SK-N-SH (cell line): Measurements from ENCODE around the gene CHST12.
"Not testable (repeated sequence)": the region's sequence is repeated elsewhere in the genome, so short reads cannot be mapped to it uniquely, and the experiment has no call there.

Experiments
- EP300 ChIP-seq, 2 experiments: IDR thresholded peaks; 2 replicates each; pipeline versions ENCODE4 v1.4.0 to v1.6.1; 2012; ENCODE audit warnings: borderline replicate concordance in 1 of 2, low read depth in 1 of 2, low read length in 1 of 2
- MAX ChIP-seq: IDR thresholded peaks from 2 replicates; pipeline ENCODE4 v1.4.0; 2012; ENCODE audit warnings: low read depth
- PBX3 ChIP-seq: IDR thresholded peaks from 2 replicates; pipeline ENCODE4; 2012
- POLR2AphosphoS5 ChIP-seq: IDR thresholded peaks from 2 replicates; pipeline ENCODE4 v1.6.1; 2012; ENCODE audit warnings: low read depth, low read length
- RXRA ChIP-seq: IDR thresholded peaks from 2 replicates; pipeline ENCODE4 v1.4.0; 2012; ENCODE audit warnings: low read depth, mild to moderate bottlenecking, borderline replicate concordance
- TAF1 ChIP-seq: IDR thresholded peaks from 2 replicates; pipeline ENCODE4 v1.6.1; 2012; ENCODE audit warnings: low read depth, mild to moderate bottlenecking, low read length, moderate library complexity, borderline replicate concordance
- TCF12 ChIP-seq: IDR thresholded peaks from 2 replicates; pipeline ENCODE4 v1.4.0; 2012
- YY1 ChIP-seq: IDR thresholded peaks from 2 replicates; pipeline ENCODE4 v1.4.0; 2012; ENCODE audit warnings: low read depth, mild to moderate bottlenecking
- TF ChIP-seq, protein P1 (sequence below): fragments of 200-600 bp; sonication (generic); IDR thresholded peaks from 2 replicates; pipeline ENCODE4 v1.6.1; 2017; ENCODE audit warnings: antibody characterized with exemption, mild to moderate bottlenecking, moderate library complexity

- TF ChIP-seq, protein P1, sequence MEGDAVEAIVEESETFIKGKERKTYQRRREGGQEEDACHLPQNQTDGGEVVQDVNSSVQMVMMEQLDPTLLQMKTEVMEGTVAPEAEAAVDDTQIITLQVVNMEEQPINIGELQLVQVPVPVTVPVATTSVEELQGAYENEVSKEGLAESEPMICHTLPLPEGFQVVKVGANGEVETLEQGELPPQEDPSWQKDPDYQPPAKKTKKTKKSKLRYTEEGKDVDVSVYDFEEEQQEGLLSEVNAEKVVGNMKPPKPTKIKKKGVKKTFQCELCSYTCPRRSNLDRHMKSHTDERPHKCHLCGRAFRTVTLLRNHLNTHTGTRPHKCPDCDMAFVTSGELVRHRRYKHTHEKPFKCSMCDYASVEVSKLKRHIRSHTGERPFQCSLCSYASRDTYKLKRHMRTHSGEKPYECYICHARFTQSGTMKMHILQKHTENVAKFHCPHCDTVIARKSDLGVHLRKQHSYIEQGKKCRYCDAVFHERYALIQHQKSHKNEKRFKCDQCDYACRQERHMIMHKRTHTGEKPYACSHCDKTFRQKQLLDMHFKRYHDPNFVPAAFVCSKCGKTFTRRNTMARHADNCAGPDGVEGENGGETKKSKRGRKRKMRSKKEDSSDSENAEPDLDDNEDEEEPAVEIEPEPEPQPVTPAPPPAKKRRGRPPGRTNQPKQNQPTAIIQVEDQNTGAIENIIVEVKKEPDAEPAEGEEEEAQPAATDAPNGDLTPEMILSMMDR = not testable (repeated sequence)
- not testable (repeated sequence) for TF ChIP-seq YY1; PBX3; TCF12; EP300 (IDR thresholded peaks at IDR 0.05; ENCODE audit: borderline replicate concordance in 1 of 2, low read depth in 1 of 2, low read length in 1 of 2); TAF1; MAX; RXRA; POLR2AphosphoS5
Measured at GRCh38 chr7:2390020-2390816, 13.2 kb upstream of the CHST12 start.
